HG02973 (cell line): ENCODE results near the gene KRT81.
"Not testable (repeated sequence)": the region's sequence is repeated elsewhere in the genome, so short reads cannot be mapped to it uniquely, and the experiment has no call there.

Source experiments
- ATAC-seq: cut with Tn5 transposase; IDR thresholded peaks from one replicate; pipeline ENCODE4 v1.9.1; 2021; ENCODE audit warnings: moderate library complexity; ENCODE audit not compliant: unreplicated experiment

Gene KRT81

GRCh38 chr12:52278575-52279421, 12.5 kb downstream of the KRT81 start:
- ATAC-seq = no peak

- no peak for ATAC-seq
Measured at GRCh38 chr12:52277486-52278245, 13.7 kb downstream of the KRT81 start.

- ATAC-seq = no peak
Measured at GRCh38 chr12:52275686-52276085, 15.6 kb downstream of the KRT81 start.

- ATAC-seq = no peak
Measured at GRCh38 chr12:52274521-52275120, 16.7 kb downstream of the KRT81 start, which contains the start of gene KRT86. TSS of gene KRT86 (plus strand) at chr12:52274645. CDS start at chr12:52301917, 27,272 bp downstream.

- no peak for ATAC-seq
Measured at GRCh38 chr12:52271158-52271557, 20.2 kb downstream of the KRT81 start.

GRCh38 chr12:52270541-52271070, 20.7 kb downstream of the KRT81 start:
- ATAC-seq = no peak

GRCh38 chr12:52268212-52268611, 23.1 kb downstream of the KRT81 start:
- ATAC-seq = no peak

GRCh38 chr12:52267699-52268098, 23.6 kb downstream of the KRT81 start:
- ATAC-seq = no peak

- ATAC-seq = no peak
Measured at GRCh38 chr12:52267266-52267665, 24.1 kb downstream of the KRT81 start.

GRCh38 chr12:52266514-52266913, 24.8 kb downstream of the KRT81 start:
- no peak for ATAC-seq

- no peak for ATAC-seq
Measured at GRCh38 chr12:52264435-52264825, 26.9 kb downstream of the KRT81 start.

- no peak for ATAC-seq
Measured at GRCh38 chr12:52263761-52264434, 27.4 kb downstream of the KRT81 start.

- ATAC-seq = no peak
Measured at GRCh38 chr12:52262286-52262685, 29.0 kb downstream of the KRT81 start.

GRCh38 chr12:52261208-52261484, 30.2 kb downstream of the KRT81 start:
- ATAC-seq = no peak

- no peak for ATAC-seq
Measured at GRCh38 chr12:52260361-52261207, 30.8 kb downstream of the KRT81 start.

GRCh38 chr12:52259657-52260243, 31.6 kb downstream of the KRT81 start:
- ATAC-seq = no peak

GRCh38 chr12:52258335-52258901, 32.9 kb downstream of the KRT81 start:
- ATAC-seq = no peak

- ATAC-seq = not testable (repeated sequence)
Measured at GRCh38 chr12:52257922-52258321, 33.4 kb downstream of the KRT81 start.

- ATAC-seq = no peak
Measured at GRCh38 chr12:52257074-52257551, 34.2 kb downstream of the KRT81 start.
